ENCODE data around the gene CLDN10. TPM values are rescaled to one million over a fixed set of nuclear protein-coding genes. Genes with fewer than 3 reads are reported as not detected.

Gene CLDN10
- total and polyA plus RNA-seq, 2 of the 8 experiments (the other 6 are each of a cell fraction or from before 2014, with no cell fraction given), result 41.2 to 43.6 TPM

DNA sequence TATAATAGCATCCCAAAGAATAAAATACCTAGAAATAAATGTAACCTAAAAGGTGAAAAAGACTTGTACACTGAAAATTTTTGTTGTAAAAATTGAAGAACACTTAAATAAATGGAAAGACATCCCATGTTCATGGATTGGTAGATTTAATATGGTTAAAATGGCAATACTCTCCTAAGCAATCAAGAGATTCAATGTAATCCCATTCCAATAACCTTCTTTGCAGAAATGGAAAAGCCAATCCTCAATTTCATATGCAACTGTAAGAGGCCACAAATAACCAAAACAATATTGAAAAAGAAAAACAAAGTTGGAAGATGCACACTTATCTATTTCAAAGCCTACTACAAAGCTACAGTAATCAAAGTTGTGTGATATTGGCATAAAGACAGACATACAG lies 74.2 kb downstream of the CLDN10 start:
- Histone ChIP-seq H3K23me2 (ENCODE audit: low read depth, low read length) (no peaks in the 10 kb centered on the region), H2BK15ac (ENCODE audit: low read length) (no peak overlapping the region), H2AK5ac (ENCODE audit: low read depth, low read length) (no peak overlapping the region), H4K8ac (ENCODE audit: extremely low read depth, insufficient read depth, low read length) (no peak overlapping the region), H3K18ac (ENCODE audit: extremely low read depth, low read length) (no peak overlapping the region), H3K9me3 (ENCODE audit: insufficient read depth in 2 of 2, low read depth in 1 of 2, low read length in 1 of 2) (no peaks in the 10 kb centered on the region), H3K4ac (replicated peaks; ENCODE audit: insufficient read length, low read depth, low read length) (no peak overlapping the region), H4K91ac (replicated peaks; ENCODE audit: insufficient read length, low read length) (no peak overlapping the region), H3K4me2 (ENCODE audit: insufficient read depth in 1 of 2, low read depth in 2 of 2, low read length in 2 of 2) (no peak overlapping the region), H2BK120ac (replicated peaks; ENCODE audit: low read depth, low read length) (no peak overlapping the region), H3K27ac (ENCODE audit: low read depth, low read length) (no peak overlapping the region), H3K36me3 (ENCODE audit: control insufficient read depth in 2 of 4, insufficient read depth in 4 of 4, low read length in 3 of 4) (peaks cover 3 to 51% (median 27%) of the 10 kb centered on the region in 4 experiments), H3K56ac (replicated peaks; ENCODE audit: insufficient read length, low read depth, low read length) (no peak overlapping the region), H2BK20ac (ENCODE audit: low read length) (no peak overlapping the region), H2AFZ (ENCODE audit: low read length) (no peak overlapping the region), H2BK5ac (ENCODE audit: low read depth, low read length) (no peak overlapping the region), H3K4me1 (replicated peaks in 1 of 4; ENCODE audit: control insufficient read depth in 3 of 4, insufficient read depth in 4 of 4, low read length in 3 of 4) (no peaks in the 10 kb centered on the region; a peak in 1 of 7 replicates), H4K20me1 (replicated peaks in 1 of 2; ENCODE audit: control insufficient read depth in 1 of 2, insufficient read depth in 2 of 2, low read length in 2 of 2) (no peaks in the 10 kb centered on the region), H3K27me3 (replicated peaks in 1 of 4; ENCODE audit: control insufficient read depth in 3 of 4, extremely low read depth in 1 of 4, insufficient read depth in 3 of 4, low read length in 3 of 4) (no peaks in the 10 kb centered on the region), H2BK12ac (ENCODE audit: low read depth, low read length) (no peak overlapping the region), H3K79me2 (ENCODE audit: control insufficient read depth in 1 of 2, insufficient read depth in 2 of 2, low read length in 2 of 2) (no peaks in the 10 kb centered on the region), H4K5ac (ENCODE audit: insufficient read length, low read depth, low read length) (no peak overlapping the region), H3K79me1 (ENCODE audit: low read depth, low read length) (no peaks in the 10 kb centered on the region), H3K9ac (replicated peaks in 1 of 4; ENCODE audit: extremely low read depth in 1 of 4, low read depth in 3 of 4, low read length in 3 of 4) (no peak overlapping the region), H3K4me3 (ENCODE audit: extremely low read depth in 1 of 4, insufficient read depth in 2 of 4, low read depth in 3 of 4, low read length in 4 of 4) (no peak overlapping the region), H3K14ac (ENCODE audit: insufficient read length) (no peak overlapping the region), H3K23ac (ENCODE audit: insufficient read length) (no peak overlapping the region)
- ChIA-PET POLR2A (ENCODE audit: partially characterized antibody) (no interaction called here), CTCF (ENCODE audit: partially characterized antibody) (interaction anchor here (1.0 to 9.3 kb wide), 4 partner anchors 10 to 209 kb away, joined by 4 to 142 read pairs (median 4); no protein-coding TSS in a partner anchor)
- DNase-seq (ENCODE audit: low read depth in 1 of 2, low spot score in 2 of 2) (no peak), FAIRE-seq (no peak)
- TF ChIP-seq TCF12 (IDR thresholded peaks at IDR 0.05; ENCODE audit: low read depth, low read length) (no peak), HDAC6 (IDR thresholded peaks at IDR 0.05; ENCODE audit: low read depth, low read length) (no peak), NANOG (IDR thresholded peaks at IDR 0.05; ENCODE audit: insufficient read depth, low read depth, low read length, poor library complexity, severe bottlenecking) (no peak), CBX8 (IDR thresholded peaks at IDR 0.05; ENCODE audit: borderline replicate concordance, low read depth, low read length) (no peak), PHF8 (conservative IDR thresholded peaks at IDR 0.05; ENCODE audit: low read depth, low read length) (no peak), SP2 (IDR thresholded peaks at IDR 0.05; ENCODE audit: low read length) (no peak), RNF2 (IDR thresholded peaks at IDR 0.05; ENCODE audit: borderline replicate concordance, low read depth, low read length, missing control alignments, poor library complexity, severe bottlenecking) (no peak), HDAC2 (IDR thresholded peaks at IDR 0.05; ENCODE audit: borderline replicate concordance in 1 of 2, low read depth in 2 of 2, low read length in 2 of 2) (no peak), CREB1 (IDR thresholded peaks at IDR 0.05) (no peak)
- TF ChIP-seq, protein P1, sequence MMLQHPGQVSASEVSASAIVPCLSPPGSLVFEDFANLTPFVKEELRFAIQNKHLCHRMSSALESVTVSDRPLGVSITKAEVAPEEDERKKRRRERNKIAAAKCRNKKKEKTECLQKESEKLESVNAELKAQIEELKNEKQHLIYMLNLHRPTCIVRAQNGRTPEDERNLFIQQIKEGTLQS (IDR thresholded peaks at IDR 0.05; ENCODE audit: insufficient read depth, low read depth, low read length), result no peak
- TF ChIP-seq, protein P2, sequence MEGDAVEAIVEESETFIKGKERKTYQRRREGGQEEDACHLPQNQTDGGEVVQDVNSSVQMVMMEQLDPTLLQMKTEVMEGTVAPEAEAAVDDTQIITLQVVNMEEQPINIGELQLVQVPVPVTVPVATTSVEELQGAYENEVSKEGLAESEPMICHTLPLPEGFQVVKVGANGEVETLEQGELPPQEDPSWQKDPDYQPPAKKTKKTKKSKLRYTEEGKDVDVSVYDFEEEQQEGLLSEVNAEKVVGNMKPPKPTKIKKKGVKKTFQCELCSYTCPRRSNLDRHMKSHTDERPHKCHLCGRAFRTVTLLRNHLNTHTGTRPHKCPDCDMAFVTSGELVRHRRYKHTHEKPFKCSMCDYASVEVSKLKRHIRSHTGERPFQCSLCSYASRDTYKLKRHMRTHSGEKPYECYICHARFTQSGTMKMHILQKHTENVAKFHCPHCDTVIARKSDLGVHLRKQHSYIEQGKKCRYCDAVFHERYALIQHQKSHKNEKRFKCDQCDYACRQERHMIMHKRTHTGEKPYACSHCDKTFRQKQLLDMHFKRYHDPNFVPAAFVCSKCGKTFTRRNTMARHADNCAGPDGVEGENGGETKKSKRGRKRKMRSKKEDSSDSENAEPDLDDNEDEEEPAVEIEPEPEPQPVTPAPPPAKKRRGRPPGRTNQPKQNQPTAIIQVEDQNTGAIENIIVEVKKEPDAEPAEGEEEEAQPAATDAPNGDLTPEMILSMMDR (IDR thresholded peaks at IDR 0.05; ENCODE audit: control extremely low read depth in 1 of 3, insufficient read depth in 1 of 3, low read depth in 1 of 3, low read length in 3 of 3), result no peak
